ENCODE measurements around the gene PTPN2.
A peak's percentile ranks its signal among the peaks of the same experiment; 100 is the strongest.

PTPN2 gene

GRCh38 chr18:12895014-12895413, 11.0 kb upstream of the PTPN2 start:
- no peak overlapping the region for H3K9ac ChIP-seq (ENCODE audit: low read length in 2 of 2)
- no peaks in the 10 kb centered on the region for H3K9me3 ChIP-seq (ENCODE audit: control insufficient read depth in 2 of 2, low read length in 2 of 2)
- no peak overlapping the region for H3K4me3 ChIP-seq (ENCODE audit: low read length in 2 of 2)
- H3K4me1 ChIP-seq (ENCODE audit: control insufficient read depth, insufficient read depth, low read length) = no peaks in the 10 kb centered on the region
- H3K36me3 ChIP-seq (ENCODE audit: control insufficient read depth in 2 of 2, insufficient read depth in 2 of 2, low read length in 2 of 2) = no peaks in the 10 kb centered on the region
- H3K27ac ChIP-seq (ENCODE audit: low read length) = no peak overlapping the region
- H3K27me3 ChIP-seq (ENCODE audit: control insufficient read depth in 1 of 2, insufficient read depth in 2 of 2, low read length in 2 of 2) = peaks cover 10 to 15% of the 10 kb centered on the region in 2 donors

- no peaks in the 10 kb centered on the region for H3K36me3 ChIP-seq (ENCODE audit: control insufficient read depth in 2 of 2, insufficient read depth in 2 of 2, low read length in 2 of 2)
- H3K27ac ChIP-seq (ENCODE audit: low read length) = no peak overlapping the region
- no peaks in the 10 kb centered on the region for H3K4me1 ChIP-seq (ENCODE audit: control insufficient read depth, insufficient read depth, low read length)
- H3K27me3 ChIP-seq (ENCODE audit: control insufficient read depth in 1 of 2, insufficient read depth in 2 of 2, low read length in 2 of 2) = peaks cover 2 to 6% of the 10 kb centered on the region in 2 donors
- H3K9me3 ChIP-seq (ENCODE audit: control insufficient read depth in 2 of 2, low read length in 2 of 2) = no peaks in the 10 kb centered on the region
- no peak overlapping the region for H3K9ac ChIP-seq (ENCODE audit: low read length in 2 of 2)
- no peak overlapping the region for H3K4me3 ChIP-seq (ENCODE audit: low read length in 2 of 2)
Measured at GRCh38 chr18:12891561-12891960, 7.5 kb upstream of the PTPN2 start.

GRCh38 chr18:12890964-12891363, 6.9 kb upstream of the PTPN2 start:
- Histone ChIP-seq H3K27me3 (ENCODE audit: control insufficient read depth in 1 of 2, insufficient read depth in 2 of 2, low read length in 2 of 2) (peaks cover 2 to 6% of the 10 kb centered on the region in 2 donors), H3K9ac (ENCODE audit: low read length in 2 of 2) (no peak overlapping the region), H3K27ac (ENCODE audit: low read length) (no peak overlapping the region)

GRCh38 chr18:12886498-12887126, 2.6 kb upstream of the PTPN2 start:
- no peaks in the 10 kb centered on the region for H3K36me3 ChIP-seq (ENCODE audit: control insufficient read depth in 2 of 2, insufficient read depth in 2 of 2, low read length in 2 of 2)
- H3K27me3 ChIP-seq (ENCODE audit: control insufficient read depth in 1 of 2, insufficient read depth in 2 of 2, low read length in 2 of 2) = no peaks in the 10 kb centered on the region
- H3K4me3 ChIP-seq (ENCODE audit: low read length in 2 of 2) = no peak overlapping the region
- H3K9me3 ChIP-seq (ENCODE audit: control insufficient read depth in 2 of 2, low read length in 2 of 2) = no peaks in the 10 kb centered on the region
- no peak overlapping the region for H3K27ac ChIP-seq (ENCODE audit: low read length)
- H3K9ac ChIP-seq (ENCODE audit: low read length in 2 of 2) = no peak overlapping the region
- peaks cover 5% of the 10 kb centered on the region for H3K4me1 ChIP-seq (ENCODE audit: control insufficient read depth, insufficient read depth, low read length)

More at GRCh38 chr18:12890964-12891363, 6.9 kb upstream of the PTPN2 start:
- no peaks in the 10 kb centered on the region for H3K9me3 ChIP-seq (ENCODE audit: control insufficient read depth in 2 of 2, low read length in 2 of 2)
- H3K4me1 ChIP-seq (ENCODE audit: control insufficient read depth, insufficient read depth, low read length) = no peaks in the 10 kb centered on the region
- no peak overlapping the region for H3K4me3 ChIP-seq (ENCODE audit: low read length in 2 of 2)
- no peaks in the 10 kb centered on the region for H3K36me3 ChIP-seq (ENCODE audit: control insufficient read depth in 2 of 2, insufficient read depth in 2 of 2, low read length in 2 of 2)

- no peaks in the 10 kb centered on the region for H3K36me3 ChIP-seq (ENCODE audit: control insufficient read depth in 2 of 2, insufficient read depth in 2 of 2, low read length in 2 of 2)
- no peaks in the 10 kb centered on the region for H3K27me3 ChIP-seq (ENCODE audit: control insufficient read depth in 1 of 2, insufficient read depth in 2 of 2, low read length in 2 of 2)
- H3K9me3 ChIP-seq (ENCODE audit: control insufficient read depth in 2 of 2, low read length in 2 of 2) = no peaks in the 10 kb centered on the region
- no peak overlapping the region for H3K27ac ChIP-seq (ENCODE audit: low read length)
- no peak overlapping the region for H3K4me3 ChIP-seq (ENCODE audit: low read length in 2 of 2)
- H3K4me1 ChIP-seq (ENCODE audit: control insufficient read depth, insufficient read depth, low read length) = peaks cover 5% of the 10 kb centered on the region
- H3K9ac ChIP-seq (ENCODE audit: low read length in 2 of 2) = peak overlapping the region in 1 of 2 donors; percentile 50
Measured at GRCh38 chr18:12885500-12885899, 1.5 kb upstream of the PTPN2 start.

GRCh38 chr18:12884406-12885323, 628 bp upstream of the PTPN2 start:
- H3K4me1 ChIP-seq (ENCODE audit: control insufficient read depth, insufficient read depth, low read length) = peaks cover 5% of the 10 kb centered on the region
- H3K27me3 ChIP-seq (ENCODE audit: control insufficient read depth in 1 of 2, insufficient read depth in 2 of 2, low read length in 2 of 2) = no peaks in the 10 kb centered on the region
- H3K4me3 ChIP-seq (ENCODE audit: low read length in 2 of 2) = peak overlapping the region; percentile 49 to 74
- peak overlapping the region; percentile 32 for H3K27ac ChIP-seq (ENCODE audit: low read length)
- H3K9me3 ChIP-seq (ENCODE audit: control insufficient read depth in 2 of 2, low read length in 2 of 2) = no peaks in the 10 kb centered on the region
- peak overlapping the region; percentile 37 to 50 for H3K9ac ChIP-seq (ENCODE audit: low read length in 2 of 2)
- no peaks in the 10 kb centered on the region for H3K36me3 ChIP-seq (ENCODE audit: control insufficient read depth in 2 of 2, insufficient read depth in 2 of 2, low read length in 2 of 2)

GRCh38 chr18:12883372-12883683, 709 bp downstream of the PTPN2 start:
- H3K4me3 ChIP-seq (ENCODE audit: low read length in 2 of 2) = peak overlapping the region; percentile 85 to 91
- no peaks in the 10 kb centered on the region for H3K9me3 ChIP-seq (ENCODE audit: control insufficient read depth in 2 of 2, low read length in 2 of 2)
- H3K27me3 ChIP-seq (ENCODE audit: control insufficient read depth in 1 of 2, insufficient read depth in 2 of 2, low read length in 2 of 2) = no peaks in the 10 kb centered on the region
- peak overlapping the region; percentile 98 for H3K27ac ChIP-seq (ENCODE audit: low read length)
- H3K4me1 ChIP-seq (ENCODE audit: control insufficient read depth, insufficient read depth, low read length) = peaks cover 5% of the 10 kb centered on the region
- H3K36me3 ChIP-seq (ENCODE audit: control insufficient read depth in 2 of 2, insufficient read depth in 2 of 2, low read length in 2 of 2) = no peaks in the 10 kb centered on the region
- peak overlapping the region; percentile 96 to 98 for H3K9ac ChIP-seq (ENCODE audit: low read length in 2 of 2)

GRCh38 chr18:12882453-12883371, 1.3 kb downstream of the PTPN2 start:
- H3K27ac ChIP-seq (ENCODE audit: low read length) = peak overlapping the region; percentile 98
- peaks cover 5% of the 10 kb centered on the region for H3K4me1 ChIP-seq (ENCODE audit: control insufficient read depth, insufficient read depth, low read length)
- no peaks in the 10 kb centered on the region for H3K36me3 ChIP-seq (ENCODE audit: control insufficient read depth in 2 of 2, insufficient read depth in 2 of 2, low read length in 2 of 2)
- peak overlapping the region; percentile 85 to 91 for H3K4me3 ChIP-seq (ENCODE audit: low read length in 2 of 2)
- no peaks in the 10 kb centered on the region for H3K9me3 ChIP-seq (ENCODE audit: control insufficient read depth in 2 of 2, low read length in 2 of 2)
- H3K9ac ChIP-seq (ENCODE audit: low read length in 2 of 2) = peak overlapping the region; percentile 96 to 98
- H3K27me3 ChIP-seq (ENCODE audit: control insufficient read depth in 1 of 2, insufficient read depth in 2 of 2, low read length in 2 of 2) = no peaks in the 10 kb centered on the region

GRCh38 chr18:12880541-12880910, 3.5 kb downstream of the PTPN2 start:
- Histone ChIP-seq H3K4me1 (ENCODE audit: control insufficient read depth, insufficient read depth, low read length) (peaks cover 5% of the 10 kb centered on the region), H3K9me3 (ENCODE audit: control insufficient read depth in 2 of 2, low read length in 2 of 2) (no peaks in the 10 kb centered on the region), H3K4me3 (ENCODE audit: low read length in 2 of 2) (no peak overlapping the region), H3K36me3 (ENCODE audit: control insufficient read depth in 2 of 2, insufficient read depth in 2 of 2, low read length in 2 of 2) (no peaks in the 10 kb centered on the region), H3K9ac (ENCODE audit: low read length in 2 of 2) (no peak overlapping the region), H3K27me3 (ENCODE audit: control insufficient read depth in 1 of 2, insufficient read depth in 2 of 2, low read length in 2 of 2) (no peaks in the 10 kb centered on the region), H3K27ac (ENCODE audit: low read length) (no peak overlapping the region)

GRCh38 chr18:12879840-12880540, 4.0 kb downstream of the PTPN2 start:
- Histone ChIP-seq H3K9ac (ENCODE audit: low read length in 2 of 2) (no peak overlapping the region), H3K4me1 (ENCODE audit: control insufficient read depth, insufficient read depth, low read length) (peaks cover 5% of the 10 kb centered on the region), H3K4me3 (ENCODE audit: low read length in 2 of 2) (no peak overlapping the region), H3K9me3 (ENCODE audit: control insufficient read depth in 2 of 2, low read length in 2 of 2) (no peaks in the 10 kb centered on the region), H3K36me3 (ENCODE audit: control insufficient read depth in 2 of 2, insufficient read depth in 2 of 2, low read length in 2 of 2) (no peaks in the 10 kb centered on the region), H3K27me3 (ENCODE audit: control insufficient read depth in 1 of 2, insufficient read depth in 2 of 2, low read length in 2 of 2) (no peaks in the 10 kb centered on the region), H3K27ac (ENCODE audit: low read length) (no peak overlapping the region)

Measured in stomach smooth muscle (tissue), 2 donors.